HG02588 (cell line): ENCODE measurements around the gene PGM3.

Source experiments
- ATAC-seq: cut with Tn5 transposase; IDR thresholded peaks from one replicate; pipeline ENCODE4 v1.9.1; 2021; ENCODE audit warnings: mild to moderate bottlenecking, moderate library complexity; ENCODE audit not compliant: unreplicated experiment

The PGM3 gene

GRCh38 chr6:83183082-83183828, 9.8 kb downstream of the PGM3 start:
- no peak for ATAC-seq

GRCh38 chr6:83182114-83182513, 11.0 kb downstream of the PGM3 start:
- ATAC-seq = no peak

- ATAC-seq = no peak
Observed at GRCh38 chr6:83180426-83180950, 12.6 kb downstream of the PGM3 start.

GRCh38 chr6:83176246-83176645, 16.8 kb downstream of the PGM3 start:
- no peak for ATAC-seq

GRCh38 chr6:83169511-83169910, 23.6 kb downstream of the PGM3 start:
- no peak for ATAC-seq

GRCh38 chr6:83169106-83169505, 24.0 kb downstream of the PGM3 start:
- ATAC-seq = no peak

GRCh38 chr6:83168556-83168955, 24.5 kb downstream of the PGM3 start:
- no peak for ATAC-seq

- no peak for ATAC-seq
Observed at GRCh38 chr6:83167726-83168278, 25.3 kb downstream of the PGM3 start.

GRCh38 chr6:83160167-83160566, 32.9 kb downstream of the PGM3 start:
- ATAC-seq = no peak

- no peak for ATAC-seq
Observed at GRCh38 chr6:83155794-83156193, 37.3 kb downstream of the PGM3 start.

GRCh38 chr6:83153883-83154521, 39.1 kb downstream of the PGM3 start:
- no peak for ATAC-seq

GRCh38 chr6:83152913-83153312, 40.2 kb downstream of the PGM3 start:
- no peak for ATAC-seq

GRCh38 chr6:83151114-83151513, 42.0 kb downstream of the PGM3 start:
- no peak for ATAC-seq

GRCh38 chr6:83138758-83139157, 54.3 kb downstream of the PGM3 start:
- ATAC-seq = no peak

- no peak for ATAC-seq
Observed at GRCh38 chr6:83138118-83138722, 54.8 kb downstream of the PGM3 start.

GRCh38 chr6:83132121-83132520, 60.9 kb downstream of the PGM3 start:
- ATAC-seq = no peak

- no peak for ATAC-seq
Observed at GRCh38 chr6:83127976-83128375, 65.1 kb downstream of the PGM3 start.

GRCh38 chr6:83127258-83127657, 65.8 kb downstream of the PGM3 start:
- no peak for ATAC-seq

GRCh38 chr6:83126807-83127206, 66.3 kb downstream of the PGM3 start:
- no peak for ATAC-seq

GRCh38 chr6:83126223-83126622, 66.8 kb downstream of the PGM3 start:
- ATAC-seq = no peak

GRCh38 chr6:83125425-83125824, 67.6 kb downstream of the PGM3 start:
- no peak for ATAC-seq

GRCh38 chr6:83124553-83124952, 68.5 kb downstream of the PGM3 start:
- ATAC-seq = no peak
